GM19463 (cell line): ENCODE measurements around the gene RPF1.
"Not testable (repeated sequence)": the region's sequence is repeated elsewhere in the genome, so short reads cannot be mapped to it uniquely, and the experiment has no call there.

Source experiments
- ATAC-seq: cut with Tn5 transposase; IDR thresholded peaks from one replicate; pipeline ENCODE4 v1.9.1; 2021; ENCODE audit warnings: mild to moderate bottlenecking, moderate library complexity; ENCODE audit not compliant: unreplicated experiment

The RPF1 gene

DNA sequence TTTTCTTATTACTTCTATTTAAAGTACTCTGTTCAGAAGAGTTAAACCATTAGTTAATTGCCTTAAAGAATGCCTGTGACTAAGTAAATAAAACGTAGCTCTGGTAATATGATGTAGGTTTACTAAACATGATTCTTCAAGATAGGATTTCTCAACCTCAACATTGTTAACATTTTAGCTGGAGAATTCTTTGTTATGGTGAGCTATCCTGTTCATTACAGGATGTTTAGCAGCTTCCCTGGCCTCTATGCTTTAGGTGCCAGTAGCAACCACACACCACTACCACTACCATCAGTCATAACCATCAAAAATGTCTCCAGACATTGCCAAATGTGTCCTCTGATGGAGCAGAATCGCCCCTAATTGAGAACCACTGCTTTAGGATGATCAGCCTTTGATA is 10.7 kb downstream of the RPF1 start:
- ATAC-seq: no peak

DNA sequence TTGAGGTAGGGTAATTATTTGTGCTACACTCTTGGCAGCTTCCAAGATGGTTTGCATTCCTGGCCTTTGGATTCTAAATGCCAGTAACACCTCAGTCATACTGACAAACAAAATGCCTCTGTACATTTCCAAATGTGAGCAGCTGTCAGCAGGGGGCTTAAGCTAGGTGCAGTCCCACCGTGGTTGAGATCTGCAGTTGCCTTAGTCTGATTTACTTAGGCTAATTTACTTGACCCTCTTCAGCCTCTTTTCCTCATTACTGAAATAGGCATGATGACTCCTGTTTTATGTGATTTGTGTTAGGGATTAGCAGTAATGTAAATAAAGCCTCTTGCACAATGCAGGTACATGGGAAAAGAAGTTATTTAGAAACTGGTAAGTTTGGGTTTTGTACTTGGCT is 13.7 kb downstream of the RPF1 start:
- ATAC-seq: no peak

DNA sequence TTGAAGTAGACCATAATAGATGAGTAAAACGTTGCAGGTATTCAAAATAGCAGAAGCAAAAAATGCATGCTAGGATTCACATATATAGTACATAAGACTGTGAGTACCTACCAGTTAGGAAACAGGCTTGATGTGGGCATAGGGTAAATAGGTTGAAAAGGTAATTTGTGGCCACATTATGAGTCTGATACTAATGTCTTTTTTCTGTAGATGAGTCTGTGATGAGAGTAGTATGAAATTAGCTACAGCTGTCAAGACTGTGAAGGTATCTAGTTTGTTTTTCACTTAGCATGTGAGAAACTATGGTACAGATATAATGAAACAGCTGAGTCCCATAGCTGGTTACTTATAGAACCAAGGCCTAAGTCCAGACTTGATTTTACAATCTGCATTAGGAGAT is 14.7 kb downstream of the RPF1 start:
- ATAC-seq: peak; percentile 50

DNA sequence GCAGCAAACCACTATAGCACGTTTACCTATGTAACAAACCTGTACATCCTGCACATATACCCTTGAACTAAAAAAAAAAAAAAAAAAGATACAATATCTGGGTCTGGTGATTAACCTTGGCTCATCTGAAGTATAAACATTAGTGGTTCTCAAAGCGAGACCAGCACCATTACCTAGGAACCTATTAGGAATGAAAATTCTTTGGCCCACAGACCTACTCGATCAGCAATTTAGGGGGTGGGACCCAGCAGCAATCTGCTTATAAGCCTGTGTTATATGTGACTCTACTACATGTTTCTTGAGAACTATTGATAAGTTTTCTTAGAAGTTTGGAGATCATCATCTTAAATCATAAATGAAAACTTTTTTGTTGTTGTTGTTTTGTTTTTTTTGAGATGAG is 17.4 kb downstream of the RPF1 start:
- no peak for ATAC-seq

DNA sequence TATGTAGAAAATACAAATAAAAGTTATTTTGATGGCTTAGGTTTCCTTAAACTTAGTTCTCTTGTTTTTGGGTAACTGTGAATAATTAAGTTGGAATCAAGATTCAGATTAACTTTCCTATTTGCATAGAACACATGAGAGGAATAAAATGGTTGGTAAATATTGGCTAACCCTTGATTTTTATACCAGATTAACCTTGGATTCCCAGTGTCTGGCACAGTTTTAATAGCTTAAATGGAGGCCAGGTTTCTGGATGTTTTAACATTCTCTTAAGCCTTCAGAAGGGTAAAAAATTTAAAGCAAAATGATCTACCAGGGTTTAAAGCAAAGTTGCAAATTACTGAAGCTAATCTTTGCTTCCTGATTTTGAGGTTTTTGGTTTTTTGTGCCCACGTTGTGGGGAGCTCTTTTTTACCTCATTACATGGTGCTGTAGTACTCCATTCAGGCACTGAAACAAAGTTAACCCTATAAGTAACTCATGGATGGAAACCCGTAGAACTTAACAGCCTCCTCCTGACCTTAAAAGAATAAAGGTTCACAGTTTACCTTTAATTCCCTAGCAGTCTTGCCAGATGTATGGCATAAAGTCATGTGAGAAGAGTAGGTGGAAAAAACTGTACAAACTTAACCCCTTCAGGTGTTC is 18.7 kb downstream of the RPF1 start:
- ATAC-seq: no peak

DNA sequence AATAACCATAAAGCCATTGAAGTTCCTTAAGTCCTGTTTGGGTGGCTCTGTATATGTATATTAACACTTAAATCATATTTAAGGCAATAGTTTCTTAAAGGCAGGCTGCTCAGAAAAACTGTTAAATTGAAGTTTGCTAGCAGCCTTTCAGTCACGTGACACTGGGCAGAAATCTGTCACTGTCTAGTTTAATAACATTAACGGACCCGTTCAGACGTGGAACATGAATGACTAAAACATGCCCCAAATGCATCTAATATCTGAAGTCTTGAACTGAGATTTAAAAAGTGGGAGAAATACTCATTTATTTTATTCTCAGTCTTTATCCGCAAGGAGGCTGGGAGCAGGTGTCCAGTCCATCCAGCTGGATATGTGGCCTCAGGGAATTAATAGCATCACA is 23.9 kb downstream of the RPF1 start:
- no peak for ATAC-seq

DNA sequence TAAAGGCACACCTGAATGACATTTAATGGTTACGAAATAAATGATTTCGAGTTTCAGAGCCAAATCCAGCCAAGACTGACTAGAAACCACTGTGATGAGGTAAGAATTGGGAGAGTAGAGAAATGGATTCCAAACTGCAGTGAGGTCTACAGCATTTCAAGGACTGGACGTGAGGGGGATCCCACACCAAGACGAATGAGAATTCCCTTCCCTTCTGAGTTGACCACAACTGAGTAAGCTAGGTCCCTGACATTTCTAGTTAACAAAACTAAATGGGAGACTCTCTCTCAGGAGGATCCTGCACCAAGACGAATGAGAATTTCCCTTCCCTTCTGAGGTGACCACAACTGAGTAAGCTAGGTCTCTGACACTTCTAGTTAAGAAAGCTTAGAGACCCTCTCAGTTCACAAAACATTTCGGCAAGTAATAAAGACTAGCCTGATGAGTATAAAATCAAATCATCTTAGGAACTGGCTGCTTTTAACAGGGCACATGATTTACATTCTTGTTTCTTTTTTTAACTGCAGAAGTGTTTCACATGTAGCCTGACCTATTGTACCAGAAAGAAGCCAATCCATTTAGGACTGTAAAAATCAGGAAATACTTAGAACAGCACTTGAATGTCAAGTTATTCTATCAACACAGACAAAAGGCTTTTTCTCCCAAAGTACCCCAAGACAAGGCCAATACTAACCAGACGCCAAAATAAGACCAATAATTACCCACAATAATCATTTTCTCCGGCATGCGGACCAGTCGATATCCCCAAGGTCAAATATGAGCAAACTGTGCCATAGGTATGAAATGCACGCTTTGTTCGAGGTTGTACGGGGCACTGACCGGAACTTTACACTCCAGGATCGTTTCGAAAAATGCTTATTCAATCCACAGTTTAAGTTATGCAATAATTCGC is 25.8 kb downstream of the RPF1 start:
- no peak for ATAC-seq

DNA sequence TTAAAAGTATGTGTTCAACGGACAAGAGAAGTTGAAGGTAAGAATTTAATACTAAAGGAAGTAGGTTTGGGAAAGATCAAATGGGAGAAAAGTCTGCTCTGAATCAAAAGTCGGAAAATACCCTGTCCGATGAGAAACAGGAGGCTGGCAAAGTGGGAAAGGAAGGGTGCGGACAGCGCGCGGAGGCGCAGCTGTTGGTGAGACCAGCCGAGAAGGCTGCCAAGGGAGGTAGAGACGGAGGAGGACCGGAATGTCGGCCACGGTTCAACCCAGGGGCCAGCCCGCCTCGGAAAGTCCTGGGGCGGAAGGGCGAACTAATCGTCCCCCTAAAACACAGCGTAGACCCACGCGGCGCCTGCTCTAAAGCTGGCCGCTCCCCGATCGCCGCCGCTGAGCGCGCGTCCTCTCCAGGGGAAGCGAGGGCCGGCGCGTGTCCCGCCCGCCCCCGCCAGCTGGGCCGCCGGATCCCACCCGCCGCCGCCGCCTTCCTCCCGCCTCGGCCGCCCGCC is 26.5 kb downstream of the RPF1 start:
- peak; percentile 28 for ATAC-seq

DNA sequence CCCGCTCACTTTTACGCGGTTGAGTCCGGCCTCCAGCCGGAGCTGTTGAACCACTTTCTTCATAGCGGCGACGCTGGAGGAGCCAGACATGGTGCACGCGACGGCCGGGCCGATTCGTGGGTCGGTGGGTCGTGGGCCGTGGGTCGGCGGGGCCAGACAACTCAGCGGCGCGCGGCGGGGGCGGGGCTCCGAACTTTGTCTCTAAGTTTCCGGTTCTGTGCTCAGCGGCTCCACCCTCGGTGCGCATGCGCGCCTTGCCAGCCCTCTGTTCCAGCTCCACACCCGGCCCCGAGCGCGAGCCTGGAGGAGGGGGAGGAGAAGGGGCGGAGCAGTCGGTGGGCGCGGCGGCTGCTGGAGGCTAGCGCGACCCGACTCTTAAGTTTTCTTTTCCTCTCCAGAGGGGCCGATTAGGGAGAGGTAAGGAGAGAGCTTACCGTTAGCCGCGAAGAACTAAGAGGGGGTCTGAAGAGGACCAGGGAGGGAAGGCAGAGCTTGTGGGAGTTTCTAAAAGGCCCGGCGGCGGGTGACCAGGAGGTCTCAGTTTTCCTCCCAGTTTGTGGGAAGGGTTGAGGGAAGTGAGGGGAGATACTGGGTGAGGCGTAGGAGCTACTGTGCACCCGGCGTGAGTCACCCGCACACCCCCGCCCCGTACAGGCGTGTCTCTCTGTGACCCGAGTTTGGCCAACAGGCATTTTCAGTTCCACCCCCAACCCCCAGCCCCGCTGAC is 27.1 kb downstream of the RPF1 start, which contains the start of the genes GNG5 and SPATA1:
TSS of gene GNG5 (minus strand) at position 580 of the 727 bp plus-strand sequence. CDS start at position 90, 490 bp downstream.
TSS of gene SPATA1 (plus strand) at position 385 of the 727 bp plus-strand sequence. CDS start 9,974 bp downstream, outside the sequence.
- peak; percentile 78 for ATAC-seq

DNA sequence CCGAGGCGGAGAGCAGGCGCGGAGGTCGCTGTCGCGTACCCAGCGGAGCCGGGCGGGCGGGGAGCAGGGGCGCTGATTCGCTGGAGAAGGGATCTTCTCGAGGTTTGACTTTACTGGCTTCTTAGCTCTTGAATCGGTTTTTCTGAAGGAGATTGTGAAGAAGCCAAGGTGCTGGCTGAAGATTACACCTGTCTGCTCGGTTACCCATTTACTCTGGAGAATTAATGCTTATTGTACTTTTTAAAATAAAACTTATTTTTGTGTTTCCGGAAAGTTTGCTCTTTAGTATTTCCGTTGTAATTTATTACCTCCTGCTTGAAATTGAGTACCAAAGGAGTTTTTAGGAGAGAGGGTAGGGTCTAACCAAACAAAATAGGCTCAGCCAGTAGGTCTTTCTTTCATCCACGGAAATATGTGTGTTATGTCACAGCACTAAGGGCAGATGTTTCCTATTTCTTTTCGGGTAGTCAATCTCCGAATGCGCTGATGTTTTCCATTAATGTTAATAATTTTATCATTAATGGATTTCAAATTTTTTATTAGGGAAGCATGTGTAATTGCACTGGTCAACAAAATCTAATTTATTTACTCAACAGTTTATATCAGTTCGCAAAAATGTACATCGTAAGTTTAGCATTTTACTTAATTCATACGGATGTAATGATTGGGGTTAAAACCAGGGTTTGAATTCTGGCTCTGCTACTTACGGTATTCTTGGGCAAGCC is 27.8 kb downstream of the RPF1 start:
- no peak for ATAC-seq

DNA sequence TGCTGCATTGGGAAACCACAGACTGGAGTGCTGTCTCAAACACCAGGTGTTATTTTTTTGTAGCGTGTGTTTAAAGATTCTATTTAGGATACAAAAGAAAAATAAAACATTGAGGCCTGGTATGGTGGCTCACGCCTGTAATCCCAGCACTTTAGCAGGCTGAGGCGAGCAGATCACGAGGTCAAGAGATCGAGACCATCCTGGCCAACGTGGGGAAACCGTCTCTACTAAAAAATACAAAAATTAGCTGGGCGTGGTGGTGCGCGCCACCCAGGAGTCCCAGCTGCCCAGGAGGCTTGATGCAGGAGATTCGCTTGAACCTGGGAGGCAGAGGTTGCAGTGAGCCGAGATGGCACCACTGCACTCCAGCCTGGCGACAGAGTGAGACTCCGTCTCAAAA is 28.8 kb downstream of the RPF1 start:
- ATAC-seq: not testable (repeated sequence)

DNA sequence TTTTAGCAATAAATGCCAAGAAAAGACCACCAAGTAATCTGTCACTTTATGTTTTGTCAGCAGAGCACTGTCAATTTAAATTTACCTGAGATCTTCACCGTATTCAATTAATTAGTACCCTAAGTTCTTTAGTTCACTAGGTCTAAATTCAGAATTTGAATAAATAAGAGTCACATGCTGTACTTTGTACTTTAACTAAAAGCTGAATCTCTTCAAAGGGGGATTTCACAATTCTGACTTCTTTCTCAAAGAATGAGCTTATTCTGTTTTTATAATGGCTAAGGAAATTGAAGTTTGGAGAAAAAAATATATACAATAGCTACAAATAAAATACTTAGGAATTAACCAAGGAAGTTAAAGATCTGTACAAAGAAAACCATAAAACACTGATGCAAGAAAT is 29.4 kb downstream of the RPF1 start:
- no peak for ATAC-seq

DNA sequence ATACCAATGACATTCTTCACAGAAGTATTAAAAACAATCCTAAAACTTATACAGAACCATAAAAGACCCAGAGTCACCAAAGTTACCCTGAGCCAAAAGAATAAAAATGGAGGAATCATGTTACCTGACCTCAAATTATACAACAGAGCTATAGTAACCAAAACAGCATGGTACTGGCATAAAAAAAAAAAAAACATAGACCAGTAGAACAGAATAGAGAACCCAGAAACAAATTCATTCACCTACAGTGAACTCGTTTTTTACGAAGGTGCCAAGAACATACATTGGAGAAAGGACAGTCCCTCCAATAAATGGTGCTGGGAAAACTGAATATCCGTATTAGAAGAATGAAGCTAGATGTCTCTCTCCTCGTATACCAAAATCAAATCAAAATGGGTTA is 30.0 kb downstream of the RPF1 start:
- ATAC-seq: no peak

DNA sequence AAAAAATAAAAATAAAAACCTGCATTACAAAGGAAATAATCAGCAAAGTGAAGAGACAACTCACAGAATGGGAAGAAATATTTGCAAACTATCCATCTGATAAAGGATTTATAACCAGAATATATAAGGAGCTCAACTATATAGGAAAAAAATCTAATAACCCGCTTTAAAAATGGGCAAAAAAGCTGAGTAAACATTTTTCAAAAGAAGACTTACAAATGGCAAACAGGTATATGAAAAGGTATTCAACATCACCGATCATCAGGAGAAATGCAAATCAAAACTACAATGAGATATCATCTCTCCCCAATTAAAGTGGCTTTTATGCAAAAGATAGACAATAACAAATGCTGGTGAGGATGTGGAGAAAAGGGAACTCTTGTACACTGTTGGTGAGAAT is 31.1 kb downstream of the RPF1 start:
- ATAC-seq: no peak

DNA sequence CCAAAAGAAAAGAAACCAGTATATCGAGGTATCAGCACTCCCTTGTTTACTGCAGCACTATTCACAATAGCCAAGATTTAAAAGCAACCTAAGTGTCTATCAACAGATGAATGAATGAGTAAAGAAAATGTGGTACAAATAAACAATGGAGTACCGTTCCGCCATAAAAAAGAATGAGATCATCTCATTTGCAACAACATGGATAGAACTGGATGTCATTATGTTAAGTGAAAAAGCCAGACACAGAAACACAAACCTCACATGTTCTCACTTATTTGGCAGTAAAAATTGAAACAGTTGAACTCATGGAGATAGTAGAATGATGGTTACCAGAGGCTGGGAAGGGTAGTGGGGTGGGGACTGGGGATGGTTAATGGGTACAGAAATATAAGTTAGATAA is 31.6 kb downstream of the RPF1 start:
- no peak for ATAC-seq

DNA sequence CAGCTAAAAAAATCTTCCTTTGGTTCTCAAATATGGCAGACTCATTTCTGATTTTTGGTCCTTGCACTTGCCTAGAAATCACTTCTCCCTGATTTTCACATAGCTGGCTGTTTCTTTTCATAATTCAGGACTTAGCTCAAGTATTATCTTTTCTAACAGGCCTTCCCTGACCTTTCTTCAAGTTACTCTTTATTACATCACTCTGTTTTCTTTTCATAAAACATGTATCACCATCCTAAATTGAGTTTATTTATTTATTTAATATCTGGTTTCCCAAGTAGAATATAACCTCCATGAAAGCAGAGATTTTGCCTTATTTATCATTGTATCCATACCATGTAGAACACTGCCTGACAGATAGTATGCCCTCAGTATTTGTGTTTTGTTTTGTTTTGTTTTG is 45.5 kb downstream of the RPF1 start:
- no peak for ATAC-seq

DNA sequence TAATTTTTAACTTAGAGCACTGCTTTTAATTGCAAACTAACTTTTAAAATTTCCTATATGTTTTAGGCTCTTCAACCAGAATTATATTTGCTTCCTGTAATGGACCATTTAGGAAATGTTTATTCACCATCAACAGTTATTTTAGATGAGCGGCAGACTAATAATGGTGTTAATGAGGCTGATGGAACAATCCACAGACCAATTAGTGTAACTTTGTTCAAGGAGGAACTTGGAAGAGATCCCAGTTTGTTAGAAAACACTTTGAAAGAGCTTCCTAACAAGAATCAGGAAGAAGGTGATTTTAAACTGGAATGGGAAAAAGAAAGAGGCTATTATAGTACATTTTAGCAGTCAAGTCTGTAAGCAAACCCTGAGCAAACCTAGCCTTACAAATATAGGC is 46.7 kb downstream of the RPF1 start:
- ATAC-seq: no peak

DNA sequence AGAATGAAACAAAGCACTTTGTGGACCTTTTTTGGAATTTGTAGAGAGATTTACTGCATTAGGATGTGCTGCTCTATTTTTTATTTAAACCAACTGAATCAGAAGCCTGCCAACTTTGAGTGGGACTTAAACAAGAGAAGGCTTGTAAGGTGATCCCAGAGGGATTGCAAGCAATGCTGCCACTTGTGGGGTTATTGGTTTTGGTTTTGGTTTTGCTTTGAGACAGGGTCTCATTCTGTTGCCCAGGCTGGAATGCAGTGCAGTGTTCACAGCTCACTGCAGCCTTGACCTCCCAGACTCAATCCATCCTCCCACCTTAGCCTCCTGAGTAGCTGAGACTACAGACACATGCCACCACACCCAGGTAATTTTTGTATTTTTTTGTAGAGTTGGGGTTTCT is 59.5 kb downstream of the RPF1 start:
- peak; percentile 77 for ATAC-seq

DNA sequence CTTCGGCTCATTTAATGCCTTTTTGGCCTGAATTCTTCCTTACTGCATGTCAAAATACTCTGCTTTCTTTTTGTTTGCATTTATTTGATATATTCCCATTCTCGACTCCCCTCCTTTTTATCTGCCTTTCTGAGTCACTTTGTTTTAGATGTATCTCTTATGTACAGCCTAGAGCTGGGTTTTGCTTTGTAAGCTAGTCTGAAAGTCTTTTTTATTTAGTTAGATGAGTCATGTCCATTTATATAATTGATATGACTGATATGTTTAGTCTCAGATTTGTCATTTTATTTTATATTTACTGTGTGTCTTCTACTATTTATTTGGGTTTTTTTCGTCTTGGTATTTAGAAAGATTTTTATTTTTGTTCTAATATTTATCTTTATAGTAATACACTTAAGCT is 60.9 kb downstream of the RPF1 start:
- no peak for ATAC-seq

DNA sequence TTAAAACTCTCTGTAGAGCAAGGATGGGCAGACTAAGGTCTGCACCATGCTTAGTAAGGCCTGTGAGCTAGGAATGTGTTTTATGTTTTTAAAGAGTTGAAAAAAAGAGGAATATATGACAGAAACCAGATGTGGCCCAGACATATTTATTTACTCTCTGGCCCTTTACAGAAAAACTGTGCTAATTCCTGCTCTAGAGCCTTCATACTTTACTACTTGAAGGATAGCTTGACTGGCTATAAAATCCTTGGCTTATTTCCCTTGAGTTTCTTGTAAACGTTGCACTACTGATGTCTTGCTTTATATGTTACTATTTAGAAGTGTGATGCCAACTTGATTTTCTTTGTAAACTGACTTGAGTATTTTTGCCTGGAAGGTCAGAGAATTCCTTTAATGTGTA is 61.7 kb downstream of the RPF1 start:
- ATAC-seq: no peak

DNA sequence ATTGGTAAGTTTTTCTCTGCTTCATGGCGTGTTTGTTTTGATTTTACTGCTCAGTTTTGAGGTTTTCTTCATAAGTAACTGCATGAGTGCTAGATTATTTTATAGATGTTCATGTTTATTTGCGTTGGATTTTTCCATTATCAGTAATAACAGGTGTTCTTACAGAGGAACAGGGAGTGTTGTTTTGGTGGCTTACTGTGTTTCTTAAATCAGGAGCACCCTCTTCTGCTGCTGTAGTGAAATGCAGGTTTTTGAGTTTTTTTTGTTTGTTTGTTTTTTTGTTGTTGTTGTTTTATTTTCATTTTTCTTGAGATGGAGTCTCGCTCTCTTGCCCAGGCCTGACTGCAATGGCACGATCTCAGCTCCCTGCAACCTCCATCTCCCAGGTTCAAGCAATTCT is 62.6 kb downstream of the RPF1 start:
- no peak for ATAC-seq
